Measurements from ENCODE around the gene HIBADH. TPM values are rescaled to one million over a fixed set of nuclear protein-coding genes. Genes with fewer than 3 reads are reported as not detected.

Gene HIBADH
- total RNA-seq, 1 experiment from 2014 or later, result 23.2 TPM

DNA sequence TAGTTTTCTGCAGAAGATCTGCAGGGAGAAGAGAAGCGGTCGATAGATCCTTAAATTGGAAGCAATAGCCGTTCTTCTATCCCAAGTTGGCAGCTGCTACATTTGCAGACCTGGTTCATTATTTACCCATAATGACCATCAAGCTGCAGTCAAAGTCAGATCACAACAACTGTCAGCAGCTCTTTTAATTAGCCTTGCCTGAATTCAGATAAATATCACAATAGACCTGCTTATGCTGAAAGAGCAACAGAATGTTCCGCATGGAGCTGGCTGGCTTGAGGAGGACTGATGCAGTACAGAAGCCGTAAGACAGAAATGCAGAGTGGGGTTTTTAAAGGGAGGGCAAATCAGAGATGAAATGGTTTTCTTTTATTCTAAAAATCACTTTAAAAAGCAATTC lies 109.4 kb downstream of the HIBADH start:
- Histone ChIP-seq H4K20me1 (ENCODE audit: control insufficient read depth, insufficient read depth, insufficient read length) (no peaks in the 10 kb centered on the region), H4K5ac (ENCODE audit: insufficient read length, low read depth, low read length) (no peak overlapping the region), H2BK120ac (ENCODE audit: low read depth, low read length, poor library complexity, severe bottlenecking) (no peak overlapping the region), H3K27ac (ENCODE audit: insufficient read length, low read depth, low read length) (no peak overlapping the region), H3K9ac (ENCODE audit: extremely low read depth, insufficient read length, low read length) (no peak overlapping the region), H2BK5ac (ENCODE audit: insufficient read length, low read length) (no peak overlapping the region), H3K4me2 (ENCODE audit: insufficient read depth, insufficient read length, low read length) (no peak overlapping the region), H3K4ac (ENCODE audit: low read depth, low read length) (no peak overlapping the region), H3K14ac (ENCODE audit: insufficient read depth, low read length) (no peak overlapping the region), H3K56ac (ENCODE audit: insufficient read length, low read depth, low read length) (no peak overlapping the region), H3K79me1 (ENCODE audit: insufficient read depth, low read depth, low read length, poor library complexity, severe bottlenecking) (no peaks in the 10 kb centered on the region), H3K4me1 (ENCODE audit: insufficient read depth, low read length) (peaks cover 3% of the 10 kb centered on the region; the same call in 1 of the 2 replicates), H2AFZ (ENCODE audit: low read length) (no peak overlapping the region), H3K18ac (ENCODE audit: insufficient read length, low read depth, low read length) (no peak overlapping the region), H2AK5ac (ENCODE audit: insufficient read length, low read length) (no peak overlapping the region), H3K9me3 (ENCODE audit: control insufficient read depth, low read depth, low read length) (no peaks in the 10 kb centered on the region), H3K23ac (ENCODE audit: insufficient read length, low read depth, low read length) (no peak overlapping the region), H2BK15ac (ENCODE audit: low read depth, low read length) (no peak overlapping the region), H3T11ph (ENCODE audit: low read length) (no peak overlapping the region), H4K8ac (replicated peaks; ENCODE audit: insufficient read length, low read depth, low read length) (no peak overlapping the region), H4K91ac (ENCODE audit: insufficient read length, low read depth, low read length) (no peak overlapping the region), H2BK12ac (ENCODE audit: insufficient read length, low read depth, low read length) (no peak overlapping the region), H3K27me3 (ENCODE audit: insufficient read depth, low read length) (no peaks in the 10 kb centered on the region), H2BK20ac (ENCODE audit: low read depth, low read length, poor library complexity, severe bottlenecking) (peak overlapping the region; percentile 75), H3K23me2 (ENCODE audit: insufficient read length, low read depth, low read length, poor library complexity, severe bottlenecking) (no peaks in the 10 kb centered on the region), H3K79me2 (ENCODE audit: insufficient read depth, low read length) (no peaks in the 10 kb centered on the region)
- peaks cover 30 to 43% of the 10 kb centered on the region in 2 experiments for H3K4me1 Mint-ChIP-seq
- H3K27ac Mint-ChIP-seq, result no peak overlapping the region
- 0 out of 7 replicates have a peak, but pooled peaks cover 0 to 5% (median 0%) of the 10 kb centered on the region in 3 experiments for H3K36me3 Mint-ChIP-seq (ENCODE audit: insufficient read depth in 1 of 3, low read depth in 3 of 3)
- TF ChIP-seq, protein P1, sequence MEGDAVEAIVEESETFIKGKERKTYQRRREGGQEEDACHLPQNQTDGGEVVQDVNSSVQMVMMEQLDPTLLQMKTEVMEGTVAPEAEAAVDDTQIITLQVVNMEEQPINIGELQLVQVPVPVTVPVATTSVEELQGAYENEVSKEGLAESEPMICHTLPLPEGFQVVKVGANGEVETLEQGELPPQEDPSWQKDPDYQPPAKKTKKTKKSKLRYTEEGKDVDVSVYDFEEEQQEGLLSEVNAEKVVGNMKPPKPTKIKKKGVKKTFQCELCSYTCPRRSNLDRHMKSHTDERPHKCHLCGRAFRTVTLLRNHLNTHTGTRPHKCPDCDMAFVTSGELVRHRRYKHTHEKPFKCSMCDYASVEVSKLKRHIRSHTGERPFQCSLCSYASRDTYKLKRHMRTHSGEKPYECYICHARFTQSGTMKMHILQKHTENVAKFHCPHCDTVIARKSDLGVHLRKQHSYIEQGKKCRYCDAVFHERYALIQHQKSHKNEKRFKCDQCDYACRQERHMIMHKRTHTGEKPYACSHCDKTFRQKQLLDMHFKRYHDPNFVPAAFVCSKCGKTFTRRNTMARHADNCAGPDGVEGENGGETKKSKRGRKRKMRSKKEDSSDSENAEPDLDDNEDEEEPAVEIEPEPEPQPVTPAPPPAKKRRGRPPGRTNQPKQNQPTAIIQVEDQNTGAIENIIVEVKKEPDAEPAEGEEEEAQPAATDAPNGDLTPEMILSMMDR (conservative IDR thresholded peaks at IDR 0.05), result no peak
- no peaks in the 10 kb centered on the region for H3K27me3 Mint-ChIP-seq (ENCODE audit: low read depth)
- WGBS (ENCODE audit: extremely low coverage, insufficient read length, low lambda C conversion rate), result no CpG with 5 or more reads among the region's 5 CpGs
- H3K9me3 Mint-ChIP-seq, result no peaks in the 10 kb centered on the region
- DNase-seq, result no peak
- no peak overlapping the region for H3K4me3 Mint-ChIP-seq

Data from H9 (cell line).